ENCODE data around the gene NACC2.

The NACC2 gene

GRCh38 chr9:136011703-136012496 lies 83.2 kb downstream of the NACC2 start (continued):
- TF ChIP-seq ZNF175 (tag by site-specific recombination; IDR thresholded peaks at IDR 0.05) (no peak), BCL11B (tag by site-specific recombination; IDR thresholded peaks at IDR 0.05; ENCODE audit: low read depth) (no peak), ZNF561 (tag by site-specific recombination; IDR thresholded peaks at IDR 0.05; ENCODE audit: borderline replicate concordance) (no peak), ZNF211 (tag by site-specific recombination; IDR thresholded peaks at IDR 0.05; ENCODE audit: low read depth) (no peak), KLF17 (tag by site-specific recombination; IDR thresholded peaks at IDR 0.05) (no peak), ZBTB44 (tag by site-specific recombination; IDR thresholded peaks at IDR 0.05) (no peak), ZNF629 (tag by site-specific recombination; IDR thresholded peaks at IDR 0.05) (no peak), ZNF596 (tag by site-specific recombination; IDR thresholded peaks at IDR 0.05) (no peak), ZBTB6 (tag by site-specific recombination; IDR thresholded peaks at IDR 0.05) (no peak), CTCF (tag by site-specific recombination; IDR thresholded peaks at IDR 0.05) (no peak)

- H3K36me3 ChIP-seq (ENCODE audit: control insufficient read depth in 2 of 2, insufficient read depth in 1 of 2, low read length in 2 of 2) = peaks cover 0 to 43% of the 10 kb centered on the region in 2 experiments; a peak in 1 of 3 replicates
- no peaks in the 10 kb centered on the region for H3K9me3 ChIP-seq (ENCODE audit: control insufficient read depth, insufficient read depth, low read depth, low read length)
- no peak overlapping the region for H3K4me3 ChIP-seq (ENCODE audit: low read depth, low read length)
- POLR2A ChIA-PET = no interaction called here
- TF ChIP-seq ZFHX2 (tag by site-specific recombination; conservative IDR thresholded peaks at IDR 0.05) = no peak
- no peak for TF ChIP-seq HIC1 (tag by site-specific recombination; IDR thresholded peaks at IDR 0.05)
- no peak for TF ChIP-seq ZNF645 (tag by site-specific recombination; IDR thresholded peaks at IDR 0.05)
- no peak for TF ChIP-seq ZNF140 (tag by site-specific recombination; IDR thresholded peaks at IDR 0.05)
- TF ChIP-seq ZNF223 (tag by site-specific recombination; IDR thresholded peaks at IDR 0.05) = no peak
- TF ChIP-seq ZIC2 (tag by site-specific recombination; IDR thresholded peaks at IDR 0.05) = no peak
- TF ChIP-seq ZNF2 (tag by site-specific recombination; IDR thresholded peaks at IDR 0.05) = no peak
- TF ChIP-seq ZNF701 (tag by site-specific recombination; IDR thresholded peaks at IDR 0.05) = no peak
- TF ChIP-seq ZNF521 (tag by site-specific recombination; IDR thresholded peaks at IDR 0.05) = no peak
- no peak for TF ChIP-seq ZNF426 (tag by site-specific recombination; IDR thresholded peaks at IDR 0.05)
- TF ChIP-seq BCL11A (tag by site-specific recombination; IDR thresholded peaks at IDR 0.05; ENCODE audit: low read depth) = no peak
- CTCF ChIA-PET = no interaction called here
- no peaks in the 10 kb centered on the region for H3K4me1 ChIP-seq (ENCODE audit: control insufficient read depth, insufficient read depth, low read length)
- H3K27ac ChIP-seq (ENCODE audit: extremely low read depth, low read depth, low read length) = no peak overlapping the region
These were observed 83.8 kb downstream of the NACC2 start for GRCh38 chr9:136011376-136011702.

All from HEK293 (cell line).